GM23338 (cell line): Measurements from ENCODE around the gene GET3.

ENCODE experiments used
- CTCF ChIP-seq, 2 experiments: fragments of 200-600 bp in 1 of 2; sonication (generic) in 1 of 2; conservative IDR thresholded peaks; 2 replicates each; pipeline versions ENCODE4 v1.5.1 to v1.6.1; 2016 to 2017; ENCODE audit warnings: antibody characterized with exemption in 2 of 2, low read depth in 2 of 2, mild to moderate bottlenecking in 2 of 2, moderate library complexity in 1 of 2
- EZH2 ChIP-seq: fragments of 200-600 bp; sonication (generic); IDR thresholded peaks from one replicate; pipeline ENCODE4 v1.8.0; 2017; ENCODE audit warnings: antibody characterized with exemption, mild to moderate bottlenecking, low read depth; ENCODE audit not compliant: unreplicated experiment
- POLR2AphosphoS5 ChIP-seq: IDR thresholded peaks from 2 replicates; pipeline ENCODE4 v1.6.1; 2016; ENCODE audit warnings: antibody characterized with exemption, low read depth
- REST ChIP-seq: IDR thresholded peaks from one replicate; pipeline ENCODE4 v1.6.1; 2018; ENCODE audit warnings: antibody characterized with exemption; ENCODE audit not compliant: unreplicated experiment

DNA sequence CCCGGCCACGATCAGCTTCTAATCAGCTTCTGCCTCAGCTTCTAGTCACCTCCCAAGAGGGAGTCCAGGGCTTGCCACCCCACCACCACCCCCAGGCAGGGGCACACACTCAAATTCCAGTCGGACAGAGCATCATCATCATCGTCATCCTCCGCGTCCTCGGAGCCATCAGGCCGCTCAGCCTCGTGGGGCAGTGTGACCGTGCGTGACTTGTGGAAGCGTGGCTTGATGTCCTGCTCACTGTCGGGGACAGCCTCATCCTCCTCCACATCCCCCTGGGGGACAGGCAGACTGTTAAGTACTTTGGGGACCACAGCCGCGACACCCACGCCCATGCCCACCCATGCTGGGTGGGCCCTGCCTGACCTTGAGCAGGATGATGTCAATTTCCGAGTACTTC lies 26.1 kb upstream of the GET3 start:
- TF ChIP-seq POLR2AphosphoS5 (no peak), REST (no peak), EZH2 (no peak), CTCF (conservative IDR thresholded peaks at IDR 0.05; ENCODE audit: low read depth in 2 of 2) (no peak)
